K562 (cell line): ENCODE results near the gene WDR55. TPM values are rescaled to one million over a fixed set of nuclear protein-coding genes. Genes with fewer than 3 reads are reported as not detected.

Source experiments
- ARHGAP35 ChIP-seq: fragments of 450-650 bp; IDR thresholded peaks from 2 replicates; pipeline ENCODE4 v1.6.1; 2018; ENCODE audit not compliant: partially characterized antibody
- BMI1 ChIP-seq: fragments of 150-350 bp; IDR thresholded peaks from 2 replicates; pipeline ENCODE4 v1.6.1; 2014; ENCODE audit warnings: low read length
- BRF1 ChIP-seq: IDR thresholded peaks from 3 replicates; pipeline ENCODE4 v1.6.1; 2011; ENCODE audit warnings: borderline replicate concordance, mild to moderate bottlenecking; ENCODE audit not compliant: insufficient read length; ENCODE audit errors: extremely low read depth
- CEBPB ChIP-seq: fragments of 450-650 bp; IDR thresholded peaks from 2 replicates; pipeline ENCODE4 v1.6.1; 2016; ENCODE audit warnings: missing genetic modification characterization, missing compliant biosample characterization
- HDAC2 ChIP-seq: fragments of 450-650 bp; IDR thresholded peaks from 2 replicates; pipeline ENCODE4 v1.6.1; 2016; ENCODE audit warnings: mild to moderate bottlenecking
- LEF1 ChIP-seq: fragments of 450-650 bp; IDR thresholded peaks from 2 replicates; pipeline ENCODE4 v1.6.1; 2016; ENCODE audit warnings: mild to moderate bottlenecking
- NFATC3 ChIP-seq: fragments of 450-650 bp; IDR thresholded peaks from 2 replicates; pipeline ENCODE4 v1.6.1; 2017; ENCODE audit warnings: mild to moderate bottlenecking
- SIN3B ChIP-seq: fragments of 450-650 bp; IDR thresholded peaks from 2 replicates; pipeline ENCODE4 v1.6.1; 2017; ENCODE audit warnings: low read depth, mild to moderate bottlenecking, moderate library complexity
- SPI1 ChIP-seq: IDR thresholded peaks from 2 replicates; pipeline ENCODE4 v1.6.1; 2011; ENCODE audit warnings: low read depth, low read length, control low read depth, borderline replicate concordance
- ZBTB1 ChIP-seq: sonication (generic); formaldehyde crosslinking; IDR thresholded peaks from 2 replicates; pipeline ENCODE4 v1.8.1; 2023; ENCODE audit warnings: missing genetic modification reagents, low read depth, mild to moderate bottlenecking, borderline replicate concordance
- ZNF133 ChIP-seq: fragments of 250-450 bp; sonication (Bioruptor Pico); IDR thresholded peaks from 2 replicates; pipeline ENCODE4 v1.4.0; 2020; ENCODE audit warnings: mild to moderate bottlenecking
- ZNF224 ChIP-seq: sonication (generic); formaldehyde crosslinking; IDR thresholded peaks from 2 replicates; pipeline ENCODE4 v1.8.0; 2022; ENCODE audit warnings: mild to moderate bottlenecking, missing genetic modification reagents
- ZNF274 ChIP-seq: IDR thresholded peaks from 2 replicates; pipeline ENCODE4 v1.6.1; 2011; ENCODE audit warnings: low read depth, mild to moderate bottlenecking, low read length, moderate library complexity, borderline replicate concordance
- ZNF277 ChIP-seq: fragments of 250-450 bp; sonication (Bioruptor Pico); IDR thresholded peaks from 2 replicates; pipeline ENCODE4 v1.8.0; 2022; ENCODE audit warnings: inconsistent platforms, mild to moderate bottlenecking, moderate library complexity, borderline replicate concordance
- ZNF76 ChIP-seq: fragments of 250-450 bp; sonication (Bioruptor Pico); IDR thresholded peaks from 2 replicates; pipeline ENCODE4 v1.4.0; 2020; ENCODE audit warnings: mild to moderate bottlenecking, moderate library complexity, borderline replicate concordance
- polyA plus RNA-seq, 8 experiments: library from polyadenylated mRNA; depleted of rRNA in 4 of 8; stranded (reverse) in 5 of 8; unstranded in 3 of 8; fragments of >200 nt; fragmentation: Nextera tagmentation in 2 of 8; fragmentation: Illumina TruSeq in 1 of 8; extraction: Ambion mirVana in 2 of 8; extraction: Trizol in 1 of 8; gene quantifications; 2 replicates each; pipeline versions ENCODE4 v1.2.1 to v1.2.3, GENCODE V29; 2011 to 2014; ENCODE audit warnings: inconsistent platforms in 1 of 8, missing spikeins in 1 of 8
- total RNA-seq, 7 experiments: library from RNA; depleted of rRNA in 6 of 7; stranded (reverse); fragments of >200 nt in 6 of 7; fragmentation: Illumina TruSeq in 2 of 7; extraction: Trizol in 2 of 7; gene quantifications; 2 replicates each; pipeline versions ENCODE4 v1.2.1 to v1.2.3, GENCODE V29; 2011 to 2021; ENCODE audit warnings: low replicate concordance in 1 of 7
- TF ChIP-seq, protein P1 (sequence below): fragments of 450-650 bp; IDR thresholded peaks from 2 replicates; pipeline ENCODE4 v1.6.1; 2016
- TF ChIP-seq, protein P2 (sequence below): fragments of 250-450 bp; sonication (Bioruptor Pico); IDR thresholded peaks from 2 replicates; pipeline ENCODE4 v1.9.0; 2021; ENCODE audit warnings: mild to moderate bottlenecking, inconsistent platforms
- TF ChIP-seq, protein P3 (sequence below): fragments of 250-450 bp; sonication (Bioruptor Pico); IDR thresholded peaks from 2 replicates; pipeline ENCODE4 v1.5.0; 2021
- TF ChIP-seq, protein P4 (sequence below): fragments of 250-450 bp; sonication (Bioruptor Pico); IDR thresholded peaks from 2 replicates; pipeline ENCODE4 v1.8.0; 2022; ENCODE audit warnings: moderate library complexity, mild to moderate bottlenecking, inconsistent platforms
- TF ChIP-seq, protein P5 (sequence below), 2 experiments: fragments of 450-650 bp in 1 of 2; sonication (generic) in 1 of 2; formaldehyde crosslinking; conservative IDR thresholded peaks; 2 replicates each; pipeline versions ENCODE4 v1.4.0 to v1.8.1; 2020 to 2022; ENCODE audit warnings: mild to moderate bottlenecking in 1 of 2, missing genetic modification reagents in 1 of 2

WDR55 gene
- total and polyA plus RNA-seq, 9 of the 15 experiments (the other 6 are each of a cell fraction or from before 2014, with no cell fraction given), result 5.2 to 45.0 (median 29.3) TPM

- TF ChIP-seq, protein P1, sequence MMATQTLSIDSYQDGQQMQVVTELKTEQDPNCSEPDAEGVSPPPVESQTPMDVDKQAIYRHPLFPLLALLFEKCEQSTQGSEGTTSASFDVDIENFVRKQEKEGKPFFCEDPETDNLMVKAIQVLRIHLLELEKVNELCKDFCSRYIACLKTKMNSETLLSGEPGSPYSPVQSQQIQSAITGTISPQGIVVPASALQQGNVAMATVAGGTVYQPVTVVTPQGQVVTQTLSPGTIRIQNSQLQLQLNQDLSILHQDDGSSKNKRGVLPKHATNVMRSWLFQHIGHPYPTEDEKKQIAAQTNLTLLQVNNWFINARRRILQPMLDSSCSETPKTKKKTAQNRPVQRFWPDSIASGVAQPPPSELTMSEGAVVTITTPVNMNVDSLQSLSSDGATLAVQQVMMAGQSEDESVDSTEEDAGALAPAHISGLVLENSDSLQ, result peak; percentile 69; the same call in 1 of the 2 replicates
- TF ChIP-seq CEBPB (tag), result no peak
- peak; percentile 90 for TF ChIP-seq HDAC2
- peak; percentile 78 for TF ChIP-seq SIN3B
- peak; percentile 12; the same call in 1 of the 2 replicates for TF ChIP-seq LEF1
- no peak; the same call in 1 of the 2 replicates for TF ChIP-seq ZBTB1 (CRISPR knock-in tag)
- no peak for TF ChIP-seq ZNF274
- TF ChIP-seq, protein P2, sequence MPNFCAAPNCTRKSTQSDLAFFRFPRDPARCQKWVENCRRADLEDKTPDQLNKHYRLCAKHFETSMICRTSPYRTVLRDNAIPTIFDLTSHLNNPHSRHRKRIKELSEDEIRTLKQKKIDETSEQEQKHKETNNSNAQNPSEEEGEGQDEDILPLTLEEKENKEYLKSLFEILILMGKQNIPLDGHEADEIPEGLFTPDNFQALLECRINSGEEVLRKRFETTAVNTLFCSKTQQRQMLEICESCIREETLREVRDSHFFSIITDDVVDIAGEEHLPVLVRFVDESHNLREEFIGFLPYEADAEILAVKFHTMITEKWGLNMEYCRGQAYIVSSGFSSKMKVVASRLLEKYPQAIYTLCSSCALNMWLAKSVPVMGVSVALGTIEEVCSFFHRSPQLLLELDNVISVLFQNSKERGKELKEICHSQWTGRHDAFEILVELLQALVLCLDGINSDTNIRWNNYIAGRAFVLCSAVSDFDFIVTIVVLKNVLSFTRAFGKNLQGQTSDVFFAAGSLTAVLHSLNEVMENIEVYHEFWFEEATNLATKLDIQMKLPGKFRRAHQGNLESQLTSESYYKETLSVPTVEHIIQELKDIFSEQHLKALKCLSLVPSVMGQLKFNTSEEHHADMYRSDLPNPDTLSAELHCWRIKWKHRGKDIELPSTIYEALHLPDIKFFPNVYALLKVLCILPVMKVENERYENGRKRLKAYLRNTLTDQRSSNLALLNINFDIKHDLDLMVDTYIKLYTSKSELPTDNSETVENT, result peak; percentile 80
- no peak for TF ChIP-seq SPI1
- no peak for TF ChIP-seq ZNF133 (CRISPR knock-in tag)
- no peak for TF ChIP-seq BMI1
- TF ChIP-seq, protein P3, sequence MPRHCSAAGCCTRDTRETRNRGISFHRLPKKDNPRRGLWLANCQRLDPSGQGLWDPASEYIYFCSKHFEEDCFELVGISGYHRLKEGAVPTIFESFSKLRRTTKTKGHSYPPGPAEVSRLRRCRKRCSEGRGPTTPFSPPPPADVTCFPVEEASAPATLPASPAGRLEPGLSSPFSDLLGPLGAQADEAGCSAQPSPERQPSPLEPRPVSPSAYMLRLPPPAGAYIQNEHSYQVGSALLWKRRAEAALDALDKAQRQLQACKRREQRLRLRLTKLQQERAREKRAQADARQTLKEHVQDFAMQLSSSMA (CRISPR knock-in tag), result no peak
- peak; percentile 45 for TF ChIP-seq ARHGAP35
- TF ChIP-seq, protein P4, sequence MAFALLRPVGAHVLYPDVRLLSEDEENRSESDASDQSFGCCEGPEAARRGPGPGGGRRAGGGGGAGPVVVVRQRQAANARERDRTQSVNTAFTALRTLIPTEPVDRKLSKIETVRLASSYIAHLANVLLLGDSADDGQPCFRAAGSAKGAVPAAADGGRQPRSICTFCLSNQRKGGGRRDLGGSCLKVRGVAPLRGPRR (CRISPR knock-in tag), result no peak
- TF ChIP-seq, protein P5, sequence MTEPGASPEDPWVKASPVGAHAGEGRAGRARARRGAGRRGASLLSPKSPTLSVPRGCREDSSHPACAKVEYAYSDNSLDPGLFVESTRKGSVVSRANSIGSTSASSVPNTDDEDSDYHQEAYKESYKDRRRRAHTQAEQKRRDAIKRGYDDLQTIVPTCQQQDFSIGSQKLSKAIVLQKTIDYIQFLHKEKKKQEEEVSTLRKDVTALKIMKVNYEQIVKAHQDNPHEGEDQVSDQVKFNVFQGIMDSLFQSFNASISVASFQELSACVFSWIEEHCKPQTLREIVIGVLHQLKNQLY (CRISPR knock-in tag; conservative IDR thresholded peaks at IDR 0.05), result no peak
- no peak for TF ChIP-seq ZNF76 (CRISPR knock-in tag)
- no peak for TF ChIP-seq BRF1
- TF ChIP-seq ZNF224 (CRISPR knock-in tag), result no peak
- no peak for TF ChIP-seq NFATC3
- TF ChIP-seq ZNF277, result no peak
Measured at GRCh38 chr5:140690941-140691924, 26.5 kb downstream of the WDR55 start, which contains the start of the genes HARS1 and HARS2 (continued).
